Hepatocyte (in vitro differentiated cells): ENCODE results near the gene FAM120B. TPM values are rescaled to one million over a fixed set of nuclear protein-coding genes. Genes with fewer than 3 reads are reported as not detected.

ENCODE experiments used
- DNase-seq: peaks from one replicate; pipeline ENCODE4 v3.0.0-alpha.2; 2016; ENCODE audit warnings: low spot score
- H2AFZ ChIP-seq: fragments of 200-600 bp; sonication (generic); 2 replicates; pipeline ENCODE4 v1.6.0; 2016; ENCODE audit warnings: antibody characterized with exemption, mild to moderate bottlenecking
- H3K27ac ChIP-seq: fragments of 200-600 bp; sonication (generic); 2 replicates; pipeline ENCODE4 v1.5.1; 2016; ENCODE audit warnings: mild to moderate bottlenecking
- H3K27me3 ChIP-seq: fragments of 200-600 bp; sonication (generic); 2 replicates; pipeline ENCODE4 v1.6.1; 2016
- H3K36me3 ChIP-seq: fragments of 200-600 bp; sonication (generic); replicated peaks from 2 replicates; pipeline ENCODE4 v1.5.1; 2016; ENCODE audit warnings: low read depth; ENCODE audit not compliant: insufficient read depth
- H3K4me1 ChIP-seq: fragments of 200-600 bp; sonication (generic); 2 replicates; pipeline ENCODE4 v1.5.1; 2016; ENCODE audit warnings: mild to moderate bottlenecking, moderate library complexity; ENCODE audit not compliant: insufficient read depth
- H3K4me2 ChIP-seq: fragments of 200-600 bp; sonication (generic); 2 replicates; pipeline ENCODE4 v1.6.0; 2016
- H3K4me3 ChIP-seq: fragments of 200-600 bp; sonication (generic); 2 replicates; pipeline ENCODE4 v1.5.1; 2016; ENCODE audit warnings: mild to moderate bottlenecking
- H3K79me2 ChIP-seq: fragments of 200-600 bp; sonication (generic); 2 replicates; pipeline ENCODE4 v1.6.0; 2017; ENCODE audit warnings: mild to moderate bottlenecking
- H3K9me2 ChIP-seq: fragments of 200-600 bp; sonication (generic); replicated peaks from 2 replicates; pipeline ENCODE4 v1.6.0; 2017; ENCODE audit warnings: mild to moderate bottlenecking; ENCODE audit not compliant: insufficient read depth
- H3K9me3 ChIP-seq: fragments of 200-600 bp; sonication (generic); 2 replicates; pipeline ENCODE4 v1.5.1; 2016; ENCODE audit warnings: low read depth, mild to moderate bottlenecking
- H4K20me1 ChIP-seq: fragments of 200-600 bp; sonication (generic); 2 replicates; pipeline ENCODE4 v1.6.0; 2016; ENCODE audit warnings: mild to moderate bottlenecking; ENCODE audit not compliant: insufficient read depth, poor library complexity, severe bottlenecking
- EZH2 ChIP-seq: fragments of 200-600 bp; sonication (generic); IDR thresholded peaks from 2 replicates; pipeline ENCODE4 v1.6.1; 2016; ENCODE audit warnings: antibody characterized with exemption, mild to moderate bottlenecking, borderline replicate concordance
- EZH2phosphoT487 ChIP-seq: fragments of 200-600 bp; sonication (generic); IDR thresholded peaks from one replicate; pipeline ENCODE4 v1.6.1; 2018; ENCODE audit warnings: antibody characterized with exemption, mild to moderate bottlenecking, low read depth, moderate library complexity; ENCODE audit not compliant: unreplicated experiment, severe bottlenecking
- WGBS: methylation state at CpG from one replicate; pipeline ENCODE4 v1.1.6; 2016; ENCODE audit warnings: low lambda C conversion rate; ENCODE audit errors: missing lambda C conversion rate; 5-methylcytosine and 5-hydroxymethylcytosine counted together
- polyA plus RNA-seq: library from polyadenylated mRNA; unstranded; fragments of >200 nt; fragmentation: Nextera tagmentation; extraction: Ambion mirVana; gene quantifications from 2 replicates; pipeline ENCODE4 v1.2.1, GENCODE V29; 2016
- total RNA-seq: library from RNA; depleted of rRNA; stranded (reverse); fragments of >200 nt; gene quantifications from 2 replicates; pipeline ENCODE4 v1.2.3, GENCODE V29; 2014
- TF ChIP-seq, protein P1 (sequence below): fragments of 200-600 bp; sonication (generic); IDR thresholded peaks from 2 replicates; pipeline ENCODE4 v1.5.1; 2016; ENCODE audit warnings: antibody characterized with exemption, mild to moderate bottlenecking; ENCODE audit not compliant: poor library complexity

The FAM120B gene
- total and polyA plus RNA-seq, 2 experiments from 2014 or later, result 16.0 to 25.8 TPM

DNA sequence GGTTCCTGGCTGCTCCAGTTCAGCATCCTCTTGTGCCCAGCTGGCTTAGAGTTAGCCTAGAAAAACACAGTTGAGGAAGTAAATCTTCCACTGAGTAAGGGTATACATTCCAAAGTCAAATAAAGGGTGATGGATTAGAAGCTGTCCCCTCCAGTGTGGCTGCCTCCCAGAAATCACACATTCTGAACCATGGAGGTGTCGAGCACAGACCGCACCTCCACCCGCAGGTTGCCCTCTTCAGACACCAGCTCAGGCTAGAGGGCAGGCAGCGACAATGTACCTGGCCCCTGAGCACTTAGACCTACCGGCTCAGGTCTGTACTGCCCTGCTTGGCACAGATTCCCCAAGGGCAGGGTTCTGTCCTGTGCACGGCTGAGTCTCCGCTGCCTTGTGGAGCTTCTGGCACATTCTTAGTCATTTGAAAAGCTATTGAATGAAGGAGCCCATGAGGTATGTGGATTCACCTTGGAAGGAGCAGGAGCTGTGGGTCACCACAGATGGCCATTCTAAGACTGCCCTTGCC, 118.1 kb downstream of the FAM120B start:
- H3K9me3 ChIP-seq, result no peaks in the 10 kb centered on the region
- H2AFZ ChIP-seq, result no peak overlapping the region
- H3K4me1 ChIP-seq, result no peaks in the 10 kb centered on the region
- no peaks in the 10 kb centered on the region for H3K79me2 ChIP-seq
- no peaks in the 10 kb centered on the region for H3K36me3 ChIP-seq
- TF ChIP-seq, protein P1, sequence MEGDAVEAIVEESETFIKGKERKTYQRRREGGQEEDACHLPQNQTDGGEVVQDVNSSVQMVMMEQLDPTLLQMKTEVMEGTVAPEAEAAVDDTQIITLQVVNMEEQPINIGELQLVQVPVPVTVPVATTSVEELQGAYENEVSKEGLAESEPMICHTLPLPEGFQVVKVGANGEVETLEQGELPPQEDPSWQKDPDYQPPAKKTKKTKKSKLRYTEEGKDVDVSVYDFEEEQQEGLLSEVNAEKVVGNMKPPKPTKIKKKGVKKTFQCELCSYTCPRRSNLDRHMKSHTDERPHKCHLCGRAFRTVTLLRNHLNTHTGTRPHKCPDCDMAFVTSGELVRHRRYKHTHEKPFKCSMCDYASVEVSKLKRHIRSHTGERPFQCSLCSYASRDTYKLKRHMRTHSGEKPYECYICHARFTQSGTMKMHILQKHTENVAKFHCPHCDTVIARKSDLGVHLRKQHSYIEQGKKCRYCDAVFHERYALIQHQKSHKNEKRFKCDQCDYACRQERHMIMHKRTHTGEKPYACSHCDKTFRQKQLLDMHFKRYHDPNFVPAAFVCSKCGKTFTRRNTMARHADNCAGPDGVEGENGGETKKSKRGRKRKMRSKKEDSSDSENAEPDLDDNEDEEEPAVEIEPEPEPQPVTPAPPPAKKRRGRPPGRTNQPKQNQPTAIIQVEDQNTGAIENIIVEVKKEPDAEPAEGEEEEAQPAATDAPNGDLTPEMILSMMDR, result no peak
- TF ChIP-seq EZH2, result no peak
- no peak for TF ChIP-seq EZH2phosphoT487
- H3K4me2 ChIP-seq, result no peak overlapping the region
- no peak overlapping the region for H3K4me3 ChIP-seq
- DNase-seq, result no peak
- no peaks in the 10 kb centered on the region for H3K9me2 ChIP-seq
- 94% methylated on average over 7 of the region's 7 CpGs for WGBS
- no peaks in the 10 kb centered on the region for H3K27me3 ChIP-seq
- no peak overlapping the region for H3K27ac ChIP-seq
- H4K20me1 ChIP-seq, result no peaks in the 10 kb centered on the region

DNA sequence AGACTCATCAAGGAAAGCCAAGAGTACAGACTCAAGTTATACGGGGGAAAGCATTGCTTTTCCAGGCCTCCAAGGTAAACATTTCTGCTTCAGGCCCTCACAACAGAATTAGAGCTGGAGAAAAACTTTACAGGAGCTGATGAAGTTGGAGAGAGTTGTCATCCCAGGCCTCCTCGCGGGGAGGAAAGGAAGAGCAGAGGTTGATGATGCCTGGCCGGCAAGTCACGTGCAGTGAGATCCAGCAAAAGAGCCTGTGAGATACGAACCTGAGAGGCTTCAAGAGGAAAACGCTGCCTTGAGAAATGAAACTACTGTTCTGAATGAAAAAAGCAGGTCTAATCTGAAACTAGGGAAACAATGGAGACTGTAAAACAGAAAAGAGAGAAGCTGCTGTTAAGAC, 122.9 kb downstream of the FAM120B start:
- TF ChIP-seq EZH2 (no peak), EZH2phosphoT487 (no peak)
- TF ChIP-seq, protein P1, result peak; percentile 7
- Histone ChIP-seq H2AFZ (no peak overlapping the region), H3K4me3 (no peak overlapping the region), H3K36me3 (no peaks in the 10 kb centered on the region), H3K4me1 (no peaks in the 10 kb centered on the region), H3K79me2 (no peaks in the 10 kb centered on the region), H3K9me3 (no peaks in the 10 kb centered on the region), H3K9me2 (no peaks in the 10 kb centered on the region), H3K27ac (no peak overlapping the region), H3K4me2 (no peak overlapping the region), H4K20me1 (no peaks in the 10 kb centered on the region), H3K27me3 (no peaks in the 10 kb centered on the region)
- DNase-seq, result peak; percentile 55
- WGBS, result 56% methylated on average over 7 of the region's 7 CpGs

DNA sequence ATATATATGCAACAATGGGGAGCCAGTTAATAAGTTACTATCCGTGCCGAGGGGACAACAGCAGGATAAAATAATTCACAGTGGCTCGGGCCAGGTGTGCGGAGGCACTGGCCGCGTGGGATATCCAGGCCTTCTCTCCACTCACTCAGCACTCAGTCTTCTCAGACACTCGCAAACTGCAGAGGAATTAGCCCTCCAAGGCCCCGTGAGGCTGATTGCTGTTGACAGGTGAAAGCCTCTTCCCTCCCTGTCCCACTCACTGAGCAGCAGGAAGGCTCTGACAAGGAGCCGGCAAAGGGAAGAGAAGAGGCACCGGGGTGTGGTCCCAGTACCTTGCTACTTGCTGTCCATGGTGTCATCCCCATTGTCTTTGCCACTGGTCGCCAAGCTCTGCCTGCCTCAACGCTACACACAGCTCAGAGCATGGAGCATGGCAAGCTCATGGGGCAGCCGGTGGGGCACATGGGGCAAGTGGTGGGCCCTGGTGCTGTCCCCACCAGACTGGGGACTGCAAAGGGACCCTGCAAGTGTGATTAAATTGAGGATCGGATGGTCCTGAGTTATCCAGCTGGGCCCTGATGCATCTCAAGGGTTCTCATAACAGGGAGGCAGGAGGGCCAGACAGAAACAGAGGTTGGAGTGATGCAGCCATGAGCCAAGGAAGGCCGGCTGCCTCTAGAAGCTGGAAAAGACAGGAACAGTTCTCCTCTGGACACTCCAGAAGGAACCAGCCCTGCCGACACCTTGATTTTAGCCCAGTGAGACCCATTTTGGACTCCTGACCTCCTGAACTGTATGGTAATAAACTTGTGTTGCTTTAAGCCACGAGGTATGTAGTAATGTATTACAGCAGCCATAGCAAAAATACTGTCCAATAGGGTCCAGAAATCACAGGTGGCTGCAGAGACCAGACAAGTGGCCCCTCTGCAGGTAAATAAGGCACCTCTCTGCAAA, 126.9 kb downstream of the FAM120B start:
- H2AFZ ChIP-seq, result no peak overlapping the region
- DNase-seq, result peak; percentile 12
- peaks cover 6% of the 10 kb centered on the region for H3K4me1 ChIP-seq
- H3K4me3 ChIP-seq, result no peak overlapping the region
- H3K27me3 ChIP-seq, result no peaks in the 10 kb centered on the region
- no peak overlapping the region for H3K27ac ChIP-seq
- WGBS, result 77% methylated on average over 17 of the region's 17 CpGs
- no peaks in the 10 kb centered on the region for H3K9me3 ChIP-seq
- no peak overlapping the region for H3K4me2 ChIP-seq
- no peaks in the 10 kb centered on the region for H3K79me2 ChIP-seq
- TF ChIP-seq EZH2 (no peak), EZH2phosphoT487 (no peak)
- TF ChIP-seq, protein P1, result no peak
- H3K36me3 ChIP-seq, result no peaks in the 10 kb centered on the region
- no peaks in the 10 kb centered on the region for H3K9me2 ChIP-seq
- no peaks in the 10 kb centered on the region for H4K20me1 ChIP-seq
